UCSD-AML1 (cell line): ENCODE measurements around the gene NCOA3.

Experiments used
- DNase-seq: peaks from one replicate; lab custom pipeline; 2025; ENCODE audit not compliant: unreplicated experiment; lab: John Stamatoyannopoulos, UW

Gene NCOA3

DNA sequence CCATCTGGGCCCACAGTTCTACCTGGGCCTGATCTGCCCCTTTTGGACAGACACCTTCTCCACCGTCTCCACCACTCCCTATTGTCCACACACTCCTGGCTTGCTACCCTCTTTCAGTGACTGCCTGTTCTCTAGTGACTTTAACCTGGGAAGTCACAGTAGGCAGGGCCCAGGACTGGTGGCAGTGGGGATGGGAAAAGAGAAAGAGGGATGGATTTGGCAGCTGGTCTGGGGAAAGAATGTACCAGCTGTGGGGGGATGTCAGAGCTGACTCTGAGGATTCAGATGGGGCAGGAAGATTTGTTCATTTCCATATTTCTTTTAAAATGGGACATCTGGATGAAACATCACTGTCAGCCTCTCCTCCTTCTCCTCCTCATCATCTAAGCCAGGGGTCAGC, 198.1 kb downstream of the NCOA3 start:
- no peak for DNase-seq

DNA sequence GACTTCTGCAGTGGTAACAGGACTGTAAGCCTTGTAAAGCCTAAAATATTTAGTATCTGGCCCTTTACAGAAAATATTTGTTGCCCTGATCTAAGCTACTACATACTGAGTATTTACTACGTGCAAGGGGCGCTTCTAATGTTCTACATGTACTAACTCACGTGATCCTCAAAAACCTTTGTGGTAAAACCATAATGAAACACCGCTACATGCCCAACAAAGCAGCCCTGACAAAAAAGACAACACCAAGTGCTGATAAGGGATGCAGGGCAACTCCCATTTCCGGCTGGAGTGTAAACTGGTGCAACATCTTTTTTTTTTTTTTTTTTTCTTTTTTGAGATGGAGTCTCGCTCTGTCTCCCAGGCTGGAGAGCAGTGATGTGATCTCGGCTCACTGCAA, 198.6 kb downstream of the NCOA3 start:
- DNase-seq = no peak

DNA sequence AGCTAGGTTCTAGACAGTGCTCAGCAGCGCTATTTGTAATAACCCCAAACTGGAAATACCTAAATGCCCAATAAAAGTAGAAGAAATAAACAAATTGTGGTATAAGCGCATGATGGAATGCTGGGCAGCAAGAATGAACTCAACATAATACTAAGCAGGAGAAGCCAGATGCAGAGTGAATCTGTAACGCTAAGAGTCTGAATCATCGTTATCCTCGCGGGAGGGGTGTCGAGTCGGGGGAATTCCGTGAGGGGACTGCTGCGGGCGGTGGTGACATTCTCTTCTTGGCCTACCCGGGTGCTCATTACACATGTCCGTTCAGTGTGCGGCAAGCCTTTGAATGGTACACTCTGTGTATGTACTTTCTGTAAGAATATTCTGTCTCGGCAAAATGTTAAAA, 199.9 kb downstream of the NCOA3 start:
- no peak for DNase-seq

DNA sequence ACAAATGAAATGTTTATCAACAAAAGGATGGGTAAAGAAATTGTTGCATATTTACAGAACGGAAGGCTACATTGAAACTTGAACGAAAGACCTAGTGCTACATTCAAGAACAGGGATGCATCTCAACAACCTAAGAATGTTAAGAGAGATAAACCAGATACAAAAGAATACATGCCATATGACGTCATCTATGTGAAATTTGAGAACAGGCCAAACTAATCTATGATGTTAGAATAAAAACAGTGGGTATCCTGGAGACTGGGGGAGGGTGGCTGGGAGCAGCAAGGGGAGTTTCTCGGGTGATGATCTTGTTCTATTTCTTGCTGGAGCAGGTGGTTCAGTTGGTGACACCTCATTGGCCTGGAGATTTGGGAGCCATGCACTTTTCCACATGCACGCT, 202.1 kb downstream of the NCOA3 start:
- DNase-seq = no peak

DNA sequence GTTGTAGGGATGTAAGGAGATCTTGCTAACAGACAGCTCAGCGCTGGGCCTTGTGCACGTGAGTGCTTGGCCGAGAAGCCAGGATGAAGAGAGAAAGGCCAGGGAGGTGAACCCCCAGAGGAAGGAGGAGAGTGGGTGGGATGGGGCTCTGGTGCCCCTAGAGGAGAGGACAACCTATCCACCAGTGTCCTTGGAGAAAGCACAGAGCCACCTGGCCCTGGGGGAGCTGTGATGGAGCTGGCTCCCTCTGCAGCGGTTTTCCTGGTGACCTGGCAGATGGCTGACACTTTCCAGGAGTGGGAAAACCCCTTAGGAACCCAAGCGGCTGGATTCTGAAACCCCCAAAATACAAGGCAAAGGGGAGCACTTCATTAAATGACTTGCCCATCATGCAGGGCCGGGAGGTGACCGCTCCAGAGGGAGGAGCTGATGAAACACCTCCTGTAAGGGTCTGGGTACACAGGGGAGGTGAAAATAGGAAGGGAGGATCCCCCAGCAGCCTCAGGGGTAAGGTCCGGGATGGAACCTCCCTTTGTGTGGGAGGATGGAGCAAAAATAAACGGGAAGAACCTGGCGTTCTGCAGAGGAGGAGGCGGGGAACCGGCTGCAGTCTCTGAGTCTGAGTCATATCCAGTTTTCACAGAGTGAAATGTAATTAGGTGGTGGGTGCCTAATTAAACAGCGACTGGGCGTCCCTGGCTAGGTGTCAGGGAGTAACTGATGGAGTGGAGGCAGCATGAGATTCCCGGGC, 203.2 kb downstream of the NCOA3 start:
- DNase-seq = no peak

DNA sequence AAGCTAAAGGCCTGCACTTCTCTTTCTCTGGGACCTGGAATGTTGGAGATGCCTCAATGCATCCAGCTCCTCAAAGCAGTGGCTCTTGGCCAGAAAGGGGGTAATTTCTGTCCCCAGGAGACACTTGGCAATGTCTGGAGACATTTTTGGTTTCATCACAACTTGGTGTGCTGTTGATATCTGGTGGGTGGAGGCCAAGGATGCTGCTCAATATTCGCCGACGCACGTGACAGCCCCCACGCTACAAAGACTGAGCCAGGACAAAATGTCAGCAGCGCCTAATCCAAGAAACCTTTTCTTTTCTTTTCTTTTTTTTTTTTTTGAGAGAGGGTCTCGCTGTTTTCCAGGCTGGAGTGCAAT, 203.8 kb downstream of the NCOA3 start:
- no peak for DNase-seq

DNA sequence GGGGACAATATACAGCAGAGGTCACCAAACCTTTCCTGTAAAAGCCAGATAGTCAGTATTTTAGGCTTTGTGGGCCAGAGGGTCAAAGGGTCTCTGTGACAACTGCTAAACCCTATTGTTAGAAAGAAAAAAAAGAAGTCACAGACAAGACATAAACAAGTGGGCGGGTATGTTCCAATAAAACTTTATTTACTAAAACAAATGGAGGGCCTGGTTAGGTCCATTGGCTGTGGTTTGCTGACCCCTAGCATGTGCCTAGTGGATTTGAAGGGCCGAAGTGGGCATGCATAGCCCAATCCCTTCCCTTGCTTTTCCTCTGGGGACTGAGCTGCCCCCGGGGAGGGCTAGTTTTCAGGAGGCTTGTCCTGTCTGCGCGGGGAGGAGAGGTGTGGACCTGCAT, 204.7 kb downstream of the NCOA3 start:
- no peak for DNase-seq
